NCI-H510A (cell line): ENCODE results near the gene EEF2KMT.
A peak's percentile ranks its signal among the peaks of the same experiment; 100 is the strongest.
"Not testable (repeated sequence)": the region's sequence is repeated elsewhere in the genome, so short reads cannot be mapped to it uniquely, and the experiment has no call there.

Source experiments
- DNase-seq: peaks from one replicate; lab custom pipeline; 2025; lab: John Stamatoyannopoulos, UW

EEF2KMT gene

DNA sequence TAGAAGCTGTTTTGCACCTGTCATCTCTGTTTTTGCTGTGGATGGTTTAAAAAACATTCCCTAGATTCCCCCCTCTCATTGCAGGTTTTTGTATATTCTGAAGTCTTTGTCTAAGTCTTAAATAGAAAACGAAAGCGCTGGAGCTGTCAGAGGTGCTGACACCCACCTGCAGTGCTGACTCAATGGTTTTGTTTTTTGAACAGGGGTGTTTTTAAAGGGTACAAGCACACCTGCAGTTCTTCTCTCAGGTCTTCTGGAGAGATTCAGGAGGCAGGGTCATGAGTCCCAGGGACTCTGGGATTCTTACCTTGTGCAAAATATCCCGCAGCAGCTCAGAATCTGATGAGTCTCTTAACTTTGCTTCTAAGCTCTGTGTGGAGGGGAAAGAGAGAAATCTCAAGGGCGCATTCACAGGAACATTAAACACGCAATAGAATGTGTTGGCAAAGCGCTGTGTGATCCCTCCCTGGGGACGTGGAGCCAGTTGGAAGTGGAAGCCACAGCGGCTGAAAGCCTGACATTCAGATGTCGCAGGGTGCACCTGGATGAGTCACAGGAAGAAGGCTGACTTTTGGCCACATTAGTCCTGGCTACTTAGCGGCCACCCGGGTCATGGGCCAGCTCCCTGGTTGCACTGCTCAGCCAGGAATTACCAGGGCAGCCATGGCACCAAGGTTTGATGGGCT, 2.3 kb downstream of the EEF2KMT start:
- DNase-seq = not testable (repeated sequence)

DNA sequence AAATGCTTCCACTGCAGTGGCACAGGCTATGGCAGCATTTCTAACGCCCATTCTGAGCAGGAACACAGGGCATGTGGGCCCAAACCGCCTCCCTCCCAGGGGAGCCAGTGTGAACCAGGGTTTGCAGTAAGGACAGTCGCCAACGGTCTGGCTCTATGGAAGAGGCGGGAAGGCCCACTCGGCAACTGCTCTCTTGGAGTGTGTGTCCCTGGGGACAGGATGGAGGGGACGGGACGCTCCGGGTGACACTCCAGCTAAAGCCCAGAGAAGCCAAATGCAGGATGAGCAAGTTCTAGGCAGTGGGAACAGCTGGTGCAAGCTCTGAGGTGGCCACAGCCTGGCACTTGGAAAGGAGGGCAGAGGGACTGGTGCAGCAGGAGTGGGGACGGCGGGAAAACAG, 3.8 kb downstream of the EEF2KMT start:
- not testable (repeated sequence) for DNase-seq

DNA sequence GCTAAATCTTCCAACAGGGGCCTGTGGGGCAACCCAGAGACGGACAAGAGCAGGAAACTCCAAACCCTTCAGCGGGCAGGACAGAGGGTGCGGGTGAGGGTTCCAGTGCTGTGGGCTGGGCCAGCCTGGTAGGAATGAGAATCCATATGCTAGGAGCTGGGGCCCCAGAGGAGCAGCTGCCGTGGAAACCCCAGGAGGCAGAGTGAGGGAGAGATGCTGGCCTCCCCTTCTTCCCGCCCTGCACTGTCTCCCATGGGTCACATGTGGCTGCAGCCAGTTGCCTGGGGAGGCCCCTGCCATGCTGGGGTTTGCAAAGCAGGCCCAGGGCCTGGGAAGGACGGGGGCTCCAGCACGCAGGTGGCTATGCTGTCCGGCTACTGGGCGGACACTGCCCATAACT, 4.5 kb downstream of the EEF2KMT start:
- not testable (repeated sequence) for DNase-seq

DNA sequence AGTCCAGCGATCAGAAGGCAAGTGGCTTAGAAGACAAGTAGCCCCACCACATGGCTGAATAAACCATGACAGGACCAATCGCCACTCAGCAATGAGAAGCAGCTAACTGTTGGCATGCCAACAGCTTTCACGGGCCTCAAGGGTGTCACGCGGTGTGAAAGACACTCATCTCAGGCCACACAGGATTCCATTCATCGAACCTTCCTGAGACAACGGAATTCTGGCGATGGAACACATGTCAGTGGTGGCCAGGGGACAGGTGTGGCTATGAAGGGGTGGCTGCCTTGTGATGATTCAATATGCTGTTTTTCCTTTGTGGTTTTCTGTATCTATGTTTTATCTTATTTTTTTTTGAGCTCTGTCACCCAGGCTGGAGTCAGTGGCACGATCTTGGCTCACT, 7.0 kb downstream of the EEF2KMT start:
- not testable (repeated sequence) for DNase-seq

DNA sequence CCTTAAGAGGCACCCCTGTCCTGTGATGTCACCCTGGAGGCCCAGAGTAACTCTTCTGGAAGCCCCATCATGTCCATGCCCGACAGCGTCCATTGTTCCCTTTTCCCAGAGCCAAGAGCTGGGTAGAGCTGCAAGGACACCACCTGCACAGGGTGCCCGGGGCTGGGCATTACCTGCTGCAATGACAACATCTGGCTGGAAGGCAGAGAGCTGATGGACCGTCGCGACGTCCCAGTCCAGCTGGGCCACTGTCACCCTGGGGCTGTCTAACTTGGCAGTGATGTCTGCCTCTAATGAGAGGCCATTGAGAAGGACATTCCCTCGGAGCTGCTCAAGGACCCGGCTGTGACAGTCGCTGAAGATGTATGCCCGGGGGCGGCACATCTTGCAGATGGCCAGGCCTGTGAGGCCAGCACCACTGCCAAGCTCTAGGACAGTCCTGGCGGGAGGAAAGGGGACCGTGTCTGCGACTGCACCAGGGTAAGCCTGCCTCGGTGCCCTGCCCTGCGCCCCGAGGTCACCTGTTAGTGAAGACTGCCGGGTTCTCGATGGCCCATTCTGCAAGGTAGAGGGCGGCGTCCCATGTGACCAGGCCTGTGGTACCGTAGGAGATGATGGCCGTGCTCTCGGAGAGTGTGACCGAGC, 7.6 kb downstream of the EEF2KMT start:
- not testable (repeated sequence) for DNase-seq

DNA sequence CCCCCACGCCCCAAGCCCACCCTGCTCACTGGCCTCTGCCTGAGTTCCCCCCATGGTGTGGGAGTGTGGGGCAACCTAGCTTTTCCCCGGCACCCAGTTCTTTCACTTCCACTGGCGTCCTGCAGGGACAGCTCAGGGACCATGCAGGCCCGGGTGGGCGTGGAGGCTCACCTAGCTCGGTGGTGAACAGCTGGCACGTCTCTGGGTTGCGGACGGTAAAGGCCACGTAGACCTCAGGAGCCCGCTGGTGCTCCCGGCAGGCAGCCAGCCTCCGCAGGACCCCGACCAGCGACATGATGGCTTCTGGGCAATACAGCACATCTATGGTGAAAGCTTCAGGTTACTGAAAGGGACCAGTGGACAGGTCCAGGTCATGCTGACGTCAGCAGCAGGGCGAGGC, 8.7 kb downstream of the EEF2KMT start:
- DNase-seq = not testable (repeated sequence)

DNA sequence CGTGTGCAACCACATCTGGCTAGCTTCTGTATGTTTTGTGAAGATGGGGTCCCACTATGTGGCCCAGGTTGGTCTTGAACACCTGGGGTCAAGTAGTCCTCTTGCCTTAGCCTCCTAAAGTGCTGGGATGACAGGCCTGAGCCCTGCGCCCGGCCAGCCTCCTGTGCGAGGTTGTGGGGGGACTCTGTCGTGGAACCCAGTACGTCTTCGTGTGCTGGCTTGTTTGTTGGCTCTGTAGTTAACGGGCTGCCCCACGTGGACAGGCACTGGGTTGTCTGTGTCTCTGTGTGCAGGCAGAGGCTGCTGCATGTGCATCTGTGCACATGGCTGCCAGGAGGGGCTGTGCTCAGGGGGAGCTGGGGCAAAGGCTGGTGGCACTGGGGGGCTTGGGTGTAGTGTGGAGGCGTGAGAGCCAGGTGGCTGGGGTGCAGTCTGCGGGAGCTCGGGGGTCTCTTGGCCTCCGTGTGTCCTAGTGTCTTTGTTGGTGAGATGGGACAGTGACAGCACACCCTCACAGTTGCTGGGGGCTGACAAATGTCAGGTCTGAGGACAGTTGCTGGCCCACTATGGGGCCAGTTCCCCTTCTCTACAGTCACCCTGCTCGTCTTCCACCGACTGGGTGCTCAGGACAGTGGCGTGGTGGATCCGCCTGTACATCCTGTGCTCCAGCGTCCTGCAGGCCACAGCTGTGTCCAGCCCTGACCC, 9.4 kb downstream of the EEF2KMT start:
- not testable (repeated sequence) for DNase-seq

DNA sequence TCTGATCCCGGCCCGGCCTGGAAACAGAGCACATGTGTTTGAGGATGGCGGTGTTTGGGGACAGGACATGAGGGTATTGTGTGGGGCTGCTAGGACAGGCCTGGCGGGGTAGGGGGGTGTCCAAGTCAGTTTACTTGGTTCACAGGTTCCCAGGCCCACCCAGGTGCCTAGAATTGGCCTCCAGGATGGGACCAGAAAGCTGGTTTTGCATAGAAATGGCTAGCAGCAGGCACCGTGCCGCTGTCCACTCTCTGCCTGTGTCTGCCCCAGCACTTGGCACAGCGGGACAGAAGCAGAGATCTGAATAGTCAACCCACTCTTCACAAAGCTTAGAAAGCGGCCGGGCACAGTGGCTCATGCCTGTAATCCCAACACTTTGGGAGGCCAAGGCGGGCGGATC, 11.9 kb downstream of the EEF2KMT start:
- DNase-seq = not testable (repeated sequence)

DNA sequence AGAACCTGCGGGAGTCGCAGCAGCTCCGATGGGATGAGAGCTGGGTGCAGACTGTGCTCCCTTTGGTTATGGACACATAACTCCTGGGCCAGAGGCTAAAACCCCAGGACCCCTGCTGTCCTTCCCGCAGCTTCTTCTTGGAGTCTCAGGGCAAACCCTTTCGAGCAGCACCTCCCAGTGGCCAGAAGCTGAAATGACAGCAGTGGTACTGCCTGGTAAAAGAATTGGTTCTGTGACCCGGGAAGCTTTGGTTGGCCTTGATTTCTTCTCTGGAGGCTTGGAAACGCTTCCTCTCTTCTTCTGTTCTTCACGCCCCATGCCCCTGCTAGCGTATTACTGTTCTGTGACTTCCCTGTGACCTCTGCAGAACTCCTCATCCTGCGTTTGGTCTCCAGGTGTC, 12.8 kb downstream of the EEF2KMT start:
- DNase-seq = not testable (repeated sequence)

DNA sequence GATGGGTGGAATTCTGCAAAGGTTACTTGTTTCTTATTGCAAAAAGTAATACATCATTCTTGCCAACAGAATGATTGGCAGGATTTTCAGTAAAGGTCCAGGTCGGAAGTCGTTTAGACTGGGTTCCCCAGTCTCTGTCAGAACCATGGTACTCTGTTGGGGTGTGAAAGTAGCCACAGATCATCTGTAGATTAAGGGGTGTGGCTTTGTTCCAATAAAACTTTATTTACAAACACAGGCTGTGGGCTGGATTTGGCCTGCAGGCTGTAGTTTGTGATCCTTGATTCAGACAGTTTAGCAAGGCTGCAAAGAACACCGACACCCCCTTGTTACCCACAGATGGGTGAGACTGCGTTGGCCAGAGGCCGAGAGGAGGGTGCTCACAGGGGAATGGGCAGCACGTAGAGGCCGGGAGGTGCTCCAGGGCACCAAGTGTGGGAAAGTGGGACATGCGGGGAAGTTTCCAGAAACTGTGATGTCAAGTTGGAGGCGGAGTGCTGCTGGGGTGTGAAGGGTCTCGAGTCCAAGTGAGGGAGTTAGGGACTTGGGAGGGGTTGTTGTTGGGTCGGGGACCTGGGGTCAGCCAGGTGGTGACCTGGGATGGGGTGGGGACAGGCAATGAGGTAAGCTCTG, 13.4 kb downstream of the EEF2KMT start:
- not testable (repeated sequence) for DNase-seq

DNA sequence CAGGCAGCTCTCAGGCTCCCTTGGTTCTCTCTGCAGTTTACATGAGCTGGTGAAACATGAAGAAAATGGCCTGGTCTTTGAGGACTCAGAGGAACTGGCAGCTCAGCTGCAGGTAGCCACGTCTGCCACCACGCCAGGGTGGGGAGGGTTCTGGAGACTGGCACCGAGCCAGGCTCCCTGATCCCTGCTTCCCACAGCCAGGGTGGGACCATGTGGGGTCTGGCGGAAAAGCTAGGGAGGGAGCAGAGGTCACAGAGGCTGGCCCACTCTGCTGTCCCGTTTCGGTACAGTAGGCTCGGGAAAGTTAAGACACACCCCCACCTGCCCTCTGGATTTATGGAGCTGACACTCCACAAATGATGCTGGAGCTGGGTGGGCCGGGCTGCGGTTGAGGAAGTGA, 13.9 kb downstream of the EEF2KMT start:
- not testable (repeated sequence) for DNase-seq

DNA sequence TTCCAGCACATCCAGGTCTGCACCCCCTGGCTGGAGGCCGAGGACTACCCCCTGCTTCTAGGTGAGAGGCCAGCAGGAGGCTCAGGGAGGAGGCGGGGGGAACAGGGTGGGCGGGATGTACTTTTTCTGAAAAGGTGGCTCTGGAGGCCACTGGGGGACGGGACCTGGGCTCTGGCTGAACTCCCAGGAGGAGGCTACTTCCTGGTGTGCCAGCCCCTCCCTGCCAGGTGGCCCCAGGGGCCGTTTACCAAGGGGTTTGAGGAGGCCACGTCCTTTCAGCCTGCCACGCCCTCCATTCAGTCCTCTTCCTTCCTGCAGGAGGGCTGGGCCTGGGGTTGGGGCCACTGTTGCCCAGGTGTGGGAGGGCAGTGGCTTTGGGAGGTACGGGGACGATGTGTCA, 16.6 kb downstream of the EEF2KMT start:
- not testable (repeated sequence) for DNase-seq

DNA sequence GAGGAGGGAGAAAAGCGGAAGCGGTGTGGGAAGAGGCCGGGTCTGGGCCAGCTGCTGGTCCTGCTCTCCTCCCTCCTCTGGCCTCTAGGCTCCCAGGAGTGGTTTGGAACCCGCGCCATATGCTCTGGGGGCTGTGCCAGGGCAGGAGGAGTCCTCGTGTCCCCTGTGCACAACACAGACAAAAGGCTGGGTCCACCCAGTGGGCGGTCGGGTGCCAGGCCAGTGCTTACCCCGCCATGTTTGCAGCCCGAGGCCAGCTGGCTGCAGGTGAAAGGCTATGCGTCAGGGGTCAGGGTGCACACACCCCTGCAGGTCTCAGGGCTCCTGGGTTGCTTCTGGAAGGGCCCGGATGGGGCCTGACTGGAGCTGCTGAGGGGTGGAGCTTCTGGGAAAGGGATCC, 17.1 kb downstream of the EEF2KMT start:
- DNase-seq = not testable (repeated sequence)

DNA sequence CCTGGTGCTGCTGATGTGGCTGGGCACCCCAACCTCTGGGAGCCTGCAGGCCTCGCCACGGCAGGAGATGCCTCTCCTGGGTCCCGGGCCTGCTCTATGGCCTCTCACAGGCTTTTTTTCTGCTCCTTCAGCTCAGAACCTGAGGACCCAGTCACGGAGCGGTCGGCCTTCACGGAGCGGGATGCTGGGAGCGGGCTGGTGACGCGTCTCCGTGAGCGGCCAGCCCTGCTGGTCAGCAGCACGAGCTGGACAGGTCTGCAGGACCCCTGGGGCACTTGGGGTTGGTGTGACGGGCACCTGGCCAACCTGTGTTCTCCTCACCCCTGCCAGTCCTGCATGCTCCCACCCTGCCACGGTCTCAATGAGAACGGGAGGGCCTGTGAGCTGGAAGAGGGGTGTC, 19.0 kb downstream of the EEF2KMT start:
- DNase-seq = no peak

DNA sequence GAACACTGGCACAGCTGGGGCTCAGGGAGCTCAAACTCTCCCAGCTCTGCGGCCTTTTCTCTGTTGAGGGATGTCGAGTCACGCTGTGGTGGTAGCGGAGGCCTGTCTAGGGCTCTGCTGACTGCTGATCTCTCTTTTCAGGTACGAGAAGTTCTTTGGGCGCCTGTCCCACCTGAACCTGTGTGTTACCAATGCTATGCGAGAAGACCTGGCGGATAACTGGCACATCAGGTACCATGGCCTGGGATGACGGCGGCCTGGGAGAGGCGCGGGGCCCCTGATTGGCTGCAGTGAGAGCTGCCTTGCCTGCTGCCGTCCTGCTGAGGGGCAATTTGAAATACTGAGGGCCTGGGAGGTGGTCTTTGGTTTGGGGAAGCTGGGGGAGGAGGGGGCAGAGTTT, 20.3 kb downstream of the EEF2KMT start:
- no peak for DNase-seq

DNA sequence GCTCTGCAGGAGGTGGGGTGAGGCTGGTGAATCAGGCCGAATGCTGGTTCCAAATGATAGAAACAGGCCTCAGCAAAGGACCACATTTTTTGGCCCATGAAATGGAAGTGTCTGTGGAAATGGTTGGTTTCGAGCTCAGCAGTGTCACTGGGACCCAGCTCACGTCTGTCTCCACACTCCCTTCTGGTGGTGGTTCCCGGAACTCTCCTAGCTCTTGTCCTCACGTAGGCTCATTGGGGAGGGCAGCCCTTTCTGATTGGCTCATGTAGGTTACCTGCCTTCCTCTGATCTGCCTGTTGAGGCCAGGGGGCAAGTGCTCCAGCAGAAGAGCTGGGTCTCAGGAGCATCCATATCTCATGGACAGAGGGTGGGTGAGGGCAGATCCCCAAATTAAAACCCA, 22.0 kb downstream of the EEF2KMT start:
- DNase-seq = no peak

DNA sequence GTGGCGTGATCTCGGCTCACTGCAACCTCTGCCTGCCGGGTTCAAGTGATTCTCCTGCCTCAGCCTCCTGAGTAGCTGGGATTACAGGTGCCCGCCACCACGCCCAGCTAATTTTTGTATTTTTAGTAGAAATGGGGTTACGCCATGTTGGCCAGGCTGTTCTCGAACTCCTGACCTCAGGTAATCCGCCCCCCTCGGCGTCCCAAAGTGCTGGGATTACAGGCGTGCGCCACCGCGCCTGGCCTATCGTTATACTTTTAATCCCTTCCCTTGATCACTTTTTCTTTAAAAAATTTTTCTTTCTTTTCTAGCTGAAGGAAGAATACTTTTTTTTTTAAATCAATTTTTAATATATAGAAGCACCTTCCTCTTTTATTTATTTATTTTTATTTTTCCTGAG, 23.8 kb downstream of the EEF2KMT start:
- DNase-seq = not testable (repeated sequence)

DNA sequence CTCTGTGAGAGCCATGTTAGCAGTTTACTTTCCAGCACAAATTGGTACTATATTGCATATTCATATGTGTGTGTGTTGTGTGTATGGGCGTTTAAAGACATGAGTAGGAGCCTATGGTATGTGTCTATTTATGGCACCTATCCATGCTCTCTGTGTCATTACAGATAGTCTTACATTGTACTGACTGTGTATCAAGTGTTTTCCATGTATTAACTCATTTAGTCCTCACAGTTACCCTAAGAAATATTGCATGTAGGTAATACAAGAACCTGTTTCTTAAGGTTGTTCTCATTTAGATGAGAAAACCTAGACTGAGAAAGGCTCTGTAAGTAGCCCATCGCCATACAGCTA, 24.3 kb downstream of the EEF2KMT start:
- no peak for DNase-seq

DNA sequence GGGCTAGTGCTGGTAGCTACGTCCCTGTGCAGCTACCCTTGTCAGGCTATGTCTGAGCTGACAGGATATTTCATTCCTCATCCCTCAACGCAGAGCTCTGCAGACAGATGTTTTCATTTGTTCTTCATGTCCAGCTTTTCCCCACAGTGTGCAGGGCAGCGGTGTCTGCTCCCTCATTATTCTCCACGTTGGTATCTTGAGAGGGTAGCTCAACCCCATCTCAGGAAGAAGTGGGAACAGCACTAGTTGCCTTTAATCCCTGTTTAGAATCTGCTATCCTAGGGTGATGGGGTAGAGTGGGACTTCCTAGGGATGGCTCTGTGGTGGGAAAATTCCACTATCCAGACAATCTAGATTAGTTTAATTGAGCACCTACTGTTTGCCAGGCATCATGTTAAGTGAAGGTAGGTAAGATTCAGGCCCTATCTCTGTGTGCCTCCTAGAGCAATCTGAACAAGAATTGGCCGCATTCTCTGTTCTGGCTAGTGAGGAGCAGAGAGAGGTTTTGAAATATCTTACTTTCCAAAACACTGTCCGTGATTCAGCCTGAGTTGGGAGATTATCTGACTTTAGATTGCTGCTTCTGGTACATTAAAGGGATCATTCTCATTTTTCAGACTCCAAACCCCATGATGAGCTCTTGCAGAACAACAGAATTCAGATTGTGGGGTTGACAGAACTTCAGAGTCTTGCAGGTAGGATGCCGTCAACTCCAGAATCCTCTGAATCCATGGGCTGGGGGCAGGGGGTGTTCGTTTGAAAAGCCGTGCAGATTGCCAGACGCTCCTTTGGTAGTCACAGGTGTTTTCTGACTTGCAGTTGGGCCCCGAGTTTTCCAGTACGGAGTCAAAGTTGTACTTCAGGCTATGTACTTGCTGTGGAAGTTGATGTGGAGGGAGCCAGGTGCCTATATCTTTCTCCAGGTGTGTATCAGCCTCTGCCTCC, 25.0 kb downstream of the EEF2KMT start:
- DNase-seq = no peak

DNA sequence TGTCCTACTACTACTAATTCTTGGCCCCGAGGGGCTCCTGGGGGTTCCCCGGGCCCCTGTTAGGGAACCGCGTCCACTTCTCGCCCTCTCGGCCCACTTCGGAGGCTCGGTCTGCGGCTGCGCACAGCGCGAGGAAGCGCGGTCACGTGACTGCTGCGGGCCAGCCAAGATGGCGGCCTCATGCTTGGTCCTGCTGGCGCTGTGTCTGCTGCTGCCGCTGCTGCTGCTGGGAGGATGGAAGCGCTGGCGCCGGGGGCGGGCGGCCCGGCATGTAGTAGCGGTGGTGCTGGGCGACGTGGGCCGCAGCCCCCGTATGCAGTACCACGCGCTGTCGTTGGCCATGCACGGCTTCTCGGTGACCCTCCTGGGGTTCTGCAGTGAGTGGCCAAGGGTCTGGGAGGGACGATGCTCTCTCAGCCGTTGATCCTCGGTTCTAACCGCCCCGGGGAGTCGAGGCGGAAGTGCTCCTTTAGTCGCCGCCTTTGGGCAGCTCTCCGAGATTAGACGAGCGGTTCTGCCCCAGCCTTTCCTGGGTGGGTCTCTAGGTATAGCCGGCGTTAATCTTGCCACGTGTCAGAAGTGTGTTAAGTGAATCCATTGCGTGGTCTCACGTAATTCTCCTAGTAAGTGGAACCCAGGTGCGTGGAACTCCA, 25.8 kb downstream of the EEF2KMT start, which contains the start of gene ALG1:
ALG1 (plus strand) TSS at position 163 of the 653 bp plus-strand sequence; CDS start at position 170, 7 bp downstream.
- peak; percentile 77 for DNase-seq

DNA sequence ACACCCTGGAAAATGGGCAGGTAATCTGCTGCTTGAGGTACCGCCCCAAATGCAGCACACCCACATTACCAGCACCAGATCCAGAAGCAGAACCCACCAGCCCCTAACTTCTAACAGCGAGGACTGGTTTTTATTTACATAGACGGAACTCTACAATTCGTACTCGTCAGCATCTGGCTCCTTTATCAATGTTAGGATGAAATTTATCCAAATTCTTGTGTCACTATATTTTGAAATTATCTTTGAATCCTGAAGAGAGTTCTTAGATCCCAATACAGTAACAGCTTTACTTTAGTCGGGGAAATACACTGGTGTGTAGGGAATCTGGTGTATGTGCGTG, 26.3 kb downstream of the EEF2KMT start:
- no peak for DNase-seq
